Activated naive CD4-positive, alpha-beta T cell treated with anti-CD3 and anti-CD28 coated beads, Interleukin-2, amount 50 U/mL, for 72 hours (primary cell): Measurements from ENCODE around the gene SFMBT1. TPM values are rescaled to one million over a fixed set of nuclear protein-coding genes. Genes with fewer than 3 reads are reported as not detected.

ENCODE experiments used
- ATAC-seq, 2 donors: fragments of 150-1000 bp; cut with Tn5 transposase; 2 replicates each; pipeline ENCODE4 v1.10.0; 2021; ENCODE audit warnings: mild to moderate bottlenecking in 2 of 2, moderate library complexity in 2 of 2
- DNase-seq, 2 donors: peaks; one replicate each; pipeline ENCODE4 v3.0.0; 2021 to 2022; ENCODE audit warnings: low spot score in 2 of 2
- H3K27ac Mint-ChIP-seq, 2 donors: one replicate each; pipeline ENCODE4 v1.8.0; 2022; ENCODE audit warnings: mild to moderate bottlenecking in 2 of 2, mixed read lengths in 2 of 2
- H3K36me3 Mint-ChIP-seq, 2 donors: one replicate each; pipeline ENCODE4 v1.8.0; 2022; ENCODE audit warnings: mixed read lengths in 2 of 2
- H3K9me3 Mint-ChIP-seq, 2 donors: one replicate each; pipeline ENCODE4 v1.8.0; 2022; ENCODE audit warnings: mixed read lengths in 2 of 2
- total RNA-seq, 2 donors: library from RNA; stranded (reverse); gene quantifications; one replicate each; pipeline ENCODE4 v1.2.3, GENCODE V29; 2022

The SFMBT1 gene
- total RNA-seq, 2 donors from 2014 or later, result 19.6 to 23.3 TPM

- peak; percentile 70 to 75 for DNase-seq
- peaks cover 4 to 6% of the 10 kb centered on the region in 2 donors for H3K36me3 Mint-ChIP-seq
- ATAC-seq, result peak; percentile 85 to 92
- peak overlapping the region; percentile 91 to 97 for H3K27ac Mint-ChIP-seq
- H3K9me3 Mint-ChIP-seq, result peaks cover 0 to 3% of the 10 kb centered on the region in 2 donors
Measured at GRCh38 chr3:52983336-52983807, 62.5 kb downstream of the SFMBT1 start.

DNA sequence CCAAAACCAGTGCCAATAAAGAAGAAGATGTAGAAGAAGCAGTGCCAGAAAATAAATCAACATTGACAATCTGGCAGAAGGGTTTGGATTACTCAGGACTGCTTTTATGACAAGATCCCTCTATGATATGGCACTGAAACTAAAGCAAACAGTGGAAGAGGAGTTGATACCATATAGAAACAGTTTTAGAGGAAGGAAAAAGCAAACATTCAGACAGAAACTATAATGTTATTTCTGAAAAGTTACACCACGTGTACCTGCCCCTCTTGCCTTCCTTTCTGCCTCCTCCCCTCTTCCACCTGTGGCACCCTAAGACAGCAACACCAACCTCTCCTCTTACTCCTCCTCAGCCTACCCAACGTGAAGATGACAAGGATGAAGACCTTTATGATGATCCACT, 63.0 kb downstream of the SFMBT1 start:
- peak in 1 of 2 donors; percentile 21 for DNase-seq

DNA sequence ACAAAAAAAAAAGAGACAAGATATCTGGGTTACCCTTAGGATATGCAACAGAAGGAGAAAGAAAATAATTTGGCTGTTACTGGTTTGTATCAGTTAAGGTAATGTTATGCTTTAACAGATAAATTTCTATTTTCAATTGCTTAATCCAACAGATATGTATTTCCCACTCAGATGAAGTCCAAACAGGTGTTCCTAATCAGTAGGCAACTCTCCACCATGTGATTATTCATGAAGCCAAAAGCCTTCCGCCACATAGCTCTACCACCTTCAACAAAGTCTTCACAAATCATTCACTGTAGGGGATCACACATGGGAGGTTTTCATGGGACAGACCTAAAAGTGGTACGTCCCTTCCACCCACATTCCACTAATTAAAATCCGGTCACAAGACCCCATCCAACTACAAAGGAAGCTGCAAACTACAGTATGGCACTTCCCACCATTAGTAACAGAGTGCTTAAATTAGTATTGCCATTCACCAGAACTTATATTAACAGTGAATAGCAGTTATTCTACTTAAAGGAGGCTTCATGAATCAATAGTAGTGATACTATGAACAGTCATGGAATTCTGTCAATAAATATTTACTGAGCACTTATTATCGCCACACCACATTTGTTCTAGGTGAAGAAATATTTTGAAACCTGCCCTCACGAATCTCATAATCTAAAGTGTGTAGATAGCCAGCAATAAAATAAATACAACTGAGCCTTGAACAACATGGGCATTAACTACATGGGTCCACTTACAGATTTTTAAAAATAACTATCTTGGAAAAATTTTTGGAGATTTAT, 66.5 kb downstream of the SFMBT1 start:
- H3K36me3 Mint-ChIP-seq, result peaks cover 4 to 6% of the 10 kb centered on the region in 2 donors
- DNase-seq (no peak), ATAC-seq (no peak)
- peaks cover 0 to 3% of the 10 kb centered on the region in 2 donors for H3K9me3 Mint-ChIP-seq
- no peak overlapping the region for H3K27ac Mint-ChIP-seq

More for the DNA sequence above, 63.0 kb downstream of the SFMBT1 start:
- H3K36me3 Mint-ChIP-seq, result peaks cover 4 to 6% of the 10 kb centered on the region in 2 donors
- ATAC-seq, result peak; percentile 69 to 81
- H3K9me3 Mint-ChIP-seq, result peaks cover 0 to 3% of the 10 kb centered on the region in 2 donors
- H3K27ac Mint-ChIP-seq, result peak overlapping the region; percentile 91 to 97

DNA sequence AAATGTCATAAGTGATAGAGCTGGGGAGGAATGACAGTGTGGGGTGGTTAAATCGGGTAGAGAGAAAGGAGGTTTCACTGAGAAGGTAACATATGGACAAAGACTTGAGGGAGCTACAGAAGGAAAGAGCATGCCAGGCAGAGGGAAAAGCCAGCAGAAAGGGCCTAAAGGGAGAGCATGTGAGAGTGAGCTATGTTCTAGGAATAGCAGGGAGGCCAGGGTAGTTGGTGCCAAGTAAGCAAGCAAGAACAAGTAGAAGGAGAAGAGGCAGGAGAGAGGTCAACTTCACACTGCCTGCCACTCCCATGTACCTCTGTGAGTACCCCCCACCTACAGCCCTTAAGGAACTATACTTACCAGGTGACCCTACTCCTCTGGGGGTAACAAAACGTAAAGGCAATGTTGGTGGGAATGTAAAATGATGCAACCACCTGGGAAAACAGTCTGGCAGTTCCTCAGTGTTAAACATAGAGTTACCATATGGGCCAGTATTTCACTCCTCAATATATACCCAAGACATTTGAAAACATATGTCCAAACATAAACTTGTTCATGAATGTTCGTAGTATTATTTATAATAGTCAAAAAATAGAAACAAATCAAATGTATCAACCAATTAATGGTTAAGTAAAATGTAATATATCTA, 67.6 kb downstream of the SFMBT1 start:
- Mint-ChIP-seq H3K36me3 (peaks cover 4 to 6% of the 10 kb centered on the region in 2 donors), H3K27ac (peak overlapping the region in 1 of 2 donors; percentile 7), H3K9me3 (peaks cover 0 to 3% of the 10 kb centered on the region in 2 donors)
- ATAC-seq, result no peak
- DNase-seq, result no peak

DNA sequence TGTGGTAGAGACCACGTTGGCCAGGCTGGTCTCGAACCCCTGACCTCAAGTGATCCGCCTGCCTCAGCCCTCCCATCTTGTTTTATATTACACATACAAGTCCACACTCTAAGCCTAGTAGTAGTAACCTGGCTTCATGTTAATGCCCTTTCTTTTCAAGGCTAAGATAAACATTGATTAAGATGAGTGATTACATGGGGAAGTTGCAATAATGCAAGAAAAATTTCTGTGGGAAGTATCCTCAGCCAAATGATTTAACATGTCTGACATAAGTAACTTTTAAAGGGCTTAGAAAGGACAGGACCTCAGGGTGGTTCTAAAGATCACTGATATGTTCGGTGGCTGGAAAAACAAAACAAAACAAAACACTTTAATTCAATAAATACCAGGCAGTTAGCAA, 72.1 kb downstream of the SFMBT1 start:
- DNase-seq (no peak), ATAC-seq (no peak)
- no peaks in the 10 kb centered on the region for H3K36me3 Mint-ChIP-seq
- H3K9me3 Mint-ChIP-seq, result no peaks in the 10 kb centered on the region
- H3K27ac Mint-ChIP-seq, result no peak overlapping the region

- no peak overlapping the region for H3K27ac Mint-ChIP-seq
- no peak for ATAC-seq
- H3K9me3 Mint-ChIP-seq, result no peaks in the 10 kb centered on the region
- DNase-seq, result no peak
- no peaks in the 10 kb centered on the region for H3K36me3 Mint-ChIP-seq
Measured at GRCh38 chr3:52971895-52972294, 74.0 kb downstream of the SFMBT1 start.

DNA sequence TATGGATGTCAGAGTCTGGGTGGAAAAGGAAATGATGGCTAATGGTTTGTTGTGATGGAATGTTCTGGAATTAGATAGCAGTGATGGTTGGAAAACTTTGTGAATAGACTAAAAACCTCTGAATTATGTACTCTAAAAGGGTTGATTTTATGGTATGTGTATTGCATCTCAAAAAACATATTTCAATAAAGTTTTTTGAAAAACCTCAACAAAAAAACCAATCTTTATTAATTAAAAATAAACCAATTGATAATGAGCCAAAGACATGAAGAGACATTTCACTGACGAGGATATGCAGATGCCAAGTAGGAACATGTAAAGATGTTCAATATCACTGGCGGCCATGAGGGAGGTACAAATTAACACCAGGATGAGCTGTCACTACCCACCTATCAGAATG, 78.5 kb downstream of the SFMBT1 start:
- ATAC-seq, result no peak
- no peaks in the 10 kb centered on the region for H3K9me3 Mint-ChIP-seq
- no peak for DNase-seq
- H3K27ac Mint-ChIP-seq, result no peak overlapping the region
- H3K36me3 Mint-ChIP-seq, result peaks cover 0 to 7% of the 10 kb centered on the region in 2 donors

- Mint-ChIP-seq H3K9me3 (peaks cover 0 to 5% of the 10 kb centered on the region in 2 donors), H3K36me3 (peaks cover 7% of the 10 kb centered on the region in 2 donors), H3K27ac (no peak overlapping the region)
- ATAC-seq (no peak), DNase-seq (no peak)
Measured at GRCh38 chr3:52962160-52962559, 83.7 kb downstream of the SFMBT1 start.

GRCh38 chr3:52959773-52960172, 86.1 kb downstream of the SFMBT1 start:
- Mint-ChIP-seq H3K27ac (no peak overlapping the region), H3K9me3 (peaks cover 0 to 5% of the 10 kb centered on the region in 2 donors), H3K36me3 (peaks cover under 1 to 7% of the 10 kb centered on the region in 2 donors)
- no peak for ATAC-seq
- no peak for DNase-seq

GRCh38 chr3:52939600-52939999, 106.3 kb downstream of the SFMBT1 start:
- ATAC-seq, result no peak
- no peak for DNase-seq
- Mint-ChIP-seq H3K9me3 (no peaks in the 10 kb centered on the region), H3K27ac (peak overlapping the region in 1 of 2 donors; percentile 8), H3K36me3 (peaks cover 0 to 5% of the 10 kb centered on the region in 2 donors)

DNA sequence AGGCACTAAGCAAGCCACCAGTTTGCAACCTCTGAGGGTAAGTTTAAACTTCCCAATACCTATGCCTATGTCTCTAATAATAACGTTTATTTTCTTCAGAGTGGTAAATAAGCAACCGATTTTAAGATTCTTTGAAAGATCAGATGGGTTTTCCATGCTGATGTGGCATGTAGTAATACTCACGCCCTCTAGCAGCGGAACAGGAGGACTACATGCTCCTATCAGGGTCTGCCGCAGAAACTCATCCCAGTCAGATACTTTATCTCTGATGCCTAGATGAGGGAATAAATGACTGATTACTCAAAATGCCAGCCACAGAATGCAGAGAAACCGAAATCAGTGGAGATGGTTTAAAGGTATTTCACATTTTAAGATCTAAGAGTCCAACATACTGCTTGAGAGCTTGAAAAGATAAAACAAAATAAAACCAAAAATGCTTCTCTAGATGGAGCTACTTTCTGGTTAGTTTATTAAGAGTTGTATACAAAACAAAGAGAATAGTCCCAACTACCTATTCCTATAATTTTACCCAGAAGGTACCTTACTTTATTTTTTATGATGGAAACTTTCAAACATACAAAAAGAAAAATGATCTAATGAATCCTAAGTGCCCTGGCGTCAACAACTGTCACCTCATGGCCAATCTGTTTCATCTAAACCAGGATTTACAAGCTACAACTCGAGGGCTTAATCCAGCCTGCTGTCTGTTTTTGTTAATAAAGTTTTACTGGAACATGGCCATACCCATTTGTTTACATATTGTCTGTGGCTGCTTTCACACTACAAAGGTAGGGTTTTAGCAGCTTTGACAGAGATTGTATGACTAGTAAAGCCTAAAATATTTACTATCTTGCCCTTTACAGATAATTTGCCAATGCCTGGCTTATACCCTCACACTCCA, 111.0 kb downstream of the SFMBT1 start:
- ATAC-seq, result peak; percentile 96 to 98
- Mint-ChIP-seq H3K36me3 (peaks cover 0 to under 1% of the 10 kb centered on the region in 2 donors), H3K9me3 (no peaks in the 10 kb centered on the region), H3K27ac (no peak overlapping the region)
- DNase-seq, result peak in 1 of 2 donors; percentile 52

GRCh38 chr3:52931889-52932288, 114.0 kb downstream of the SFMBT1 start:
- peaks cover 0 to 10% of the 10 kb centered on the region in 2 donors for H3K36me3 Mint-ChIP-seq
- no peaks in the 10 kb centered on the region for H3K9me3 Mint-ChIP-seq
- ATAC-seq, result no peak
- no peak for DNase-seq
- no peak overlapping the region for H3K27ac Mint-ChIP-seq

DNA sequence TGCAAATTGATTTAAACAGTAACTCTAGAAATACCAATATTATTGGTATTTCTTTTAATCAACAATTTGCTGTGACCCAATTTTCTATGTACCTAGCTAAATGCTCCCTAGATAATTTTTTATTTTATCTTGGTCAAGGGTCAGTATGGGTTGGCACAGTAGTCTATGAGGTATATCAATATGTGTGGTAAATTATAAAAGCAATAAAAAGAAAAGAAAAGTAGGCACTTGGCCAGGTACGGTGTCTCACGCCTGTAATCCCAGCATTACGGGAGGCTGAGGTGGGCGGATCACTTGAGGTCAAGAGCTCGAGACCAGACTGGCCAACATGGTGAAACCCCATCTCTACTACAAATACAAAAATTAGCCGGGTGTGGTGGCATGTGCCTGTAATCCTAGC, 114.5 kb downstream of the SFMBT1 start:
- no peaks in the 10 kb centered on the region for H3K9me3 Mint-ChIP-seq
- no peak for DNase-seq
- no peak for ATAC-seq
- no peak overlapping the region for H3K27ac Mint-ChIP-seq
- peaks cover 0 to 10% of the 10 kb centered on the region in 2 donors for H3K36me3 Mint-ChIP-seq

- no peak for DNase-seq
- no peak for ATAC-seq
- no peak overlapping the region for H3K27ac Mint-ChIP-seq
- peaks cover 0 to 10% of the 10 kb centered on the region in 2 donors for H3K36me3 Mint-ChIP-seq
- no peaks in the 10 kb centered on the region for H3K9me3 Mint-ChIP-seq
Measured at GRCh38 chr3:52930748-52931147, 115.1 kb downstream of the SFMBT1 start.

DNA sequence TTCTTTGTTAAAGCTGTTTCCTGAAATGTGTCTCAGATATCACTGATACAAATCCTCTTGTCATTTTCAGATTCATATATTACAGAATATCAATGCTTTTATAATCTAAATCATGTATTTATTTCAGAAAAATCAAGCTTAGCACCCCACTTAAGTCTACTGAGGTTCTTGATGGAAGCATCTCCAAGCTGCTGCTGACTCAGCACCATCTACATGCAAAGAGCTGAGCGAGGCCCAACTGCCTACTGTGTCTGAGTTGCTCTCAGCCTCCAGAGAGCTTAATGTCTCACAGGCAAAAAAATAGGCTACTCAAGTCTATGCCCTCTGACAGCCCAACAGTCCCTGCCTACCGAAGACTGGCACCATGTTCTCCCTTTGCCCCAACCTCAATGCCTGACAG, 119.3 kb downstream of the SFMBT1 start:
- DNase-seq (no peak), ATAC-seq (no peak)
- Mint-ChIP-seq H3K36me3 (peaks cover 0 to 10% of the 10 kb centered on the region in 2 donors), H3K27ac (no peak overlapping the region), H3K9me3 (no peaks in the 10 kb centered on the region)
